GM18873 (cell line): ENCODE results near the gene NTM.

Source experiments
- ATAC-seq: cut with Tn5 transposase; IDR thresholded peaks from one replicate; pipeline ENCODE4 v1.9.1; 2021; ENCODE audit warnings: mild to moderate bottlenecking, moderate library complexity, moderate number of reproducible peaks; ENCODE audit not compliant: unreplicated experiment, low FRiP score

NTM gene

DNA sequence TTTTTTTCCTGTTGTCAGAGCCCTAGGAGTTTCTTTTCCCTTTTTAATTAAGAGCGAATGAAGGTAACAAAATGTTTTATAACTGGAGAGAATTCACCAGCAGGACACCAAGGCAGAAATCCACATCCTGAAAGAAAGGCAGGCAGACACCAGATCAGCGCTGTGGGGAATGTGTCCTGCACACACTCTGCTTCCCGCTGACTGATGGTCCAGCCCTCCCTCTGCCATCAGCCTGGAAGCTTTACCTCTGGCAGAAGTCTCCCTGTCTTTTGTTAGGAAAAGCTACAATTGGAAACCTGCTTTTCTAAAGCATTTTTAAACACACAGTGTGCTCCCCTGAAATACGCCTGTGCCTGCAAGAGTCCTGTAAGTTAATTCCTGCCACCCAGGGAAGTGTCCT lies 638.5 kb downstream of the NTM start:
- no peak for ATAC-seq

DNA sequence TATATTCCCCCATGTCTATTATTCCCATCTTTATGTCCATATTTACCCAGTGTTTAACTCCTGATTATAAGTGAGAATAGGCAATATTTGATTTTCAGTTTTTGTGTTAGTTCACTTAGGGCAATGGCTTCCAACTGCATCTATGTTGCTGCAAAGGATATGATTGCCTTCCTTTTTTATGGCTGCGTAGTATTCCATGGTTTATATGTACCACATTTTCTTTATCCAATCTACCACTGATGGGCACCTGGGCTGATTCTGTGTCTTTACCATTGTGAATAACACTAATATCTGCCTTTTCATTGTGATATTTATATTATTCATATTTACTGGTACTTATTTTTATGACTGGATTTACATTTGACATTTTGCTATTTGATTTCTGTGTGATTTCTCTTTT lies 649.6 kb downstream of the NTM start:
- ATAC-seq: no peak

DNA sequence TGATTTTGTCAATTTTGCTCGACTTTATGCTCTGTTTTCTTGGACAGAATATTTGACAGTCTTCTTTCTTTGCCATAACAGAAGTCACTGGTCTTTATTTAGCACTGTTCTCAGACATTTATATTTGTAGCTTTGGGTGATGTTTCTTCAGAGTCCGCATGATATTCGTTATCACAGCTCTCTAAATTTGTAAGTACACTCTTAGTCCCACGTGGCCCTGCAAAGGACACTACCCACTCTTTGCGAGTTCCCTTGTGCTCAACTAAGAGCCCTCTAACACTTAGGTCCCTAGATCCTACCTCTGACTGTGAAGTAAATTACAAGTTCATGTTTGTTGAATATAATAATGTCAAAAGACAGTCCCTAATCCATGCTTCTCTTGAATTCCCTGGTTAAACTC lies 651.9 kb downstream of the NTM start:
- no peak for ATAC-seq

DNA sequence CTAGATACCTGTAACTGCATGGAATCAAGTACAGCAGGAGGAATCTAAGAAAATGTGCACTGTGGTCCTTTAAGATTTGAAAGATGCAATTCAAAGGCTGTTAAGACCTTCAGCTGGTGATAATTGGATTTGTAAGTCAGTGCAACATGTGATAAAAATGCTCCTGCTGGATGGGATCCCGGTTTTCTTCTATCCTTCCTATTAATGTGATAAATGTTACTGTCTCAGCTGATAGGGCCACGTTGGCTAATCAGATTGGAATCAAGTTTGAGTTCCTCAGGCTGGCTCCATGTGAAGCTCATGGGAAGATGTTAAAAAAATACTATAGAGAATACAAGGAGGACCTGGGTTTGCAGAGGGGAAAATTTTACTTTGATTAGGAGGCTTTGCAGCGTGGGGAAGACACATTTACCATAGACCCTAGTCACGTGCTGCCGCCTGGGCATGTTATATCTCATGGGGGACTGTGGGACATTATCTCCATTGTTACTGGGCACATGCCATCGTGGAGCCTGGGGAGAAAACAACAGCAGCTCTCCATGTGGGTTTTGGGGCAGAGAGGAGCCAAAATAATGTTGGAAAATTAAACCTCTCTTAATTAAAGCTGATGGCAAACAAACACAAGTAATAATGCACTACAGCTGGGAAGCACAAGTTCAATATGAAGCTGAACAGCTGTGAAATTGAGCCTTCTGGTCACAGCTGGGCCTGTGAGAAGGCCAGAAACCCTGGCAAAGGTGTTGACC lies 652.5 kb downstream of the NTM start:
- no peak for ATAC-seq

DNA sequence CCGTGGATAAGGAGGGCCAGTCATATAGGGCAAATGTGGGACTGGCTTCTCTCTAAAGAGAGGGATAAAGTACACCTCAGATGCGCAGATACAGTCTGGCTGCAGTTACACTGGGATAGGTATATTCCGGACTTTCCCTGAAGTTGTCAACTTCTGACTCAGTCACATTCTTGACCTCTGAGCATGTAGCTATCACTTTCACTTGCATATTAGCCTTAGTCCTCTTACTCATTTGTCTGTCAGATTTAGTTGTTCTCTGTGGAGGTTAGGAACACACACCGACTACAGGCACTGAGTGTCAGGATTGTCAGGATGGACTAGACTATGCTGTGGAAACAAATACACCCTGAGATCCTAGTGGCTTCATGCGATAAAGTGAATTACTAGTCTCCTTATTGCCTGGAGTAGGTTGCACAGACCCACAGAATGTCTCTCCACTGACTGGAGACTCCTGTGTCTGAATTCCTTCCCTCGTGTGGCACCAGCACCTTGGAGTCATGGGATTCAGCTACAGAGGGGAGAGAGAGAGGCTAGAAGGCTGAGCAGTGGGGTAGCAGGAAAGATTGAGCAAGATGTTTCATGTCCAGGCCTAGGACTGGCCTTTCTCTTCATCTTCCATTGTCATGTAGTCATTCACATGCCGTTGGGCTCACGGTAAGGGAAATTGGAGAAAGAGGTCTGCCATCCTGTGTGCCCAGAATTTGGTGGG lies 654.3 kb downstream of the NTM start:
- ATAC-seq: no peak

DNA sequence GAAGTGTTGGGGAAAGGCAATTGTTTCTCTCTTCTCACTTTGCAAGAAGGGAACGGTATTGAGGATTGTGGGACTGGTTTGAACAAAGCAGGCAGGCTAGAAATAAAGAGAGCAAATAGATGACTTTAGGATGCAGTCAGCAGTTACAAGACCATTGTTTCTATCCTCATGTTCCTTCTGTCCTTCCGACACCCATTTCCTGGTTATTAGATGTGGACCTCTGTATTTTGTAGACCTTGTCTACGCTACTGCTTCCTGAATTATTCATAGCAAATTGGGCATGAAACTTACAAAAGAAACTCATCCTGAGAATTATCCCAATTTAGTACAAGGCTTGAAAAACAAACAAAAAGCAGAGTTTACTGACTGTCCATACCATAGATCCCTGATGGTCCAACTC lies 656.3 kb downstream of the NTM start:
- ATAC-seq: no peak

DNA sequence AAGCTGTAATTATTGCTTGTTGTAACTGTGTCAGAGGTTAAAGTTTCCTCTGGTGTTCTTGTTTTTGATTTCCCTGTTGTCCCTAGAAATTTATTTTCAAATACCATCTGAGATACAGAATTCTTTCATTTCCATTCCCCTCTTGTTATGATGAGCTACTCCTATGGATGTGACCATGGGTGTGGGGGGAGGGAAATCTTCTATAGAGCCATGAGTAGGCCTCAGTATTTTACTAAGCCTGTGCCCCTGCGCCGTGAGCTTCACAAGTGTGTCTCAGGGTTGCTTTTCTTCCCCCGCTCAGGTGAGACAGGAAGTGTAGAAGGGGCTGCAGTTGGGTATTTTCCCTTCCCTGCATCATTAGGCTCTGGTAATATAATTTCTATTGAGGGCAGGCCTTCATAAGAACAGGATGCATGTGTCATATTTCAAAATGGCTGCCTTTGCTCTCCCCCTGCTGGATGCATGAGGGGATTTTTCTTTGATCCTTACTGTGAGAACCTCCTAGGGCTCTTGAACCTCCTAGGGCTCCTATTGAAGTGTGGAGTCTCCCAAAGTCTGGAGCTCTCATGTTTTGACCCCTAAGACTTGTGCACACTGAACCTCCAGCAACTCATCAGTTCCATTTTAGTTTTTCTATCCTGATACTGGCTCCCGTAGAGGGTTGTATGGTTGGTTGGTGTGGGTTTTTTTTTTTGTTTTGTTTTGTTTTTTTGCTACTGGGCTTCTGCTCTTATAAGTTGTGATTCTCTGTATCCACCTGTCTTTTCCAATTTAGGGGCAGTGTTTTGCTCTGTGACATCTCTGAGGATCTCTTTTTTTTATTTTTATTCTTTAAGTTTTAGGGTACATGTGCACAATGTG lies 658.2 kb downstream of the NTM start:
- ATAC-seq: no peak

DNA sequence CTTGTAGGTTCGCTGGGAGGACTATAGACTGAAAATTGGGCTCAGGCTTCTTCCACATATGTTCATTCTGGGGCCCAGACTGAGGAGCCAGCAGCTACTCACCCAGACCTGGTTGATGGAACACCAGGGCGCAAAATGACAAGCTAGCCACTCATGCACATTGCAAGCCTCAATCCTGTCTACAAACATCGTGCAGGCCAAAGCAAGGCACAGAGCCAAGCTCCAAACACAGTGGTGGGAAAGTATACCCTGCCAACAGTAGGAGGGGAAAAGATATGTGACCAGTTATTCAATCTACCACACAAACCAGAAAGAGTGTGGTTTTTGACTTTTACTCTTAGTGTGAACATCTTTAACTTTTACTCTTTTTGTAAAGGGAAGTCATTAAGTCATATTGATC lies 660.5 kb downstream of the NTM start:
- no peak for ATAC-seq

DNA sequence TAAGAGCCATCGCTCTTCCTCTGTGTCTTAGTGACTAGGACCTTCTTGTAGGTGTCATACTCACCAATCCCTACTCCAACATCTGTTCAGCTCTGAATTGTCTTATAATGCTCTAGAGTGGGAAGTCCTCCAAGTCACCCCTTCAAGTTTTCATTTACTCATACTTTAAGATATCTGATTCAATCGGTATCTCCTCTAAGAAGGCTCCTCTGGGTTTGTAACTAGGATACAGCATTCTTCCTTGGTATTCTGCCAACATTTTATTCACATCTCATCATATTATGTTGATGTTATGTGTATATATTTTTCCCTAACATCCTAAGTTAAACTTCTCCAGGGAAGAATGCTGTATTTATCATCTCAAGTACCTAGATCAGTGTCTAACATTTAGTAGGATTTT lies 662.1 kb downstream of the NTM start:
- no peak for ATAC-seq

DNA sequence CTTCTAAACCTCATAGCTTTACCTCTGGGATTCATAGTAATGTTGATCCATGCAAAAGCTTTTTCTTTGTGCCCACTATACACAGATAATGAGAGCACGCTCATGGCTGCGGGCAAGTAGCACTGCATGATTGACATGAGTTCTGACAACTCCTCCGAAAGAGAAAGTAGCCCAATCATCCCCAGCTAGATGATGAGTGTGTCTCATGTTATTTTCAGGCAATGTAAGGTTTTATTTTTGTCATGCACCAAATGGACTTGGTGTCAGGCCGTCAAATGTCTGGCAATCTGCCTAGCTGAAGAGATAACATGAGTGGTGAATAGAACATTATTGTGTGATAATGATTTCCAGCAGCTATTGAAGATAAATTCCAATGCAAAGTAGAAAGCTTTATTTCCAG lies 662.6 kb downstream of the NTM start:
- no peak for ATAC-seq

DNA sequence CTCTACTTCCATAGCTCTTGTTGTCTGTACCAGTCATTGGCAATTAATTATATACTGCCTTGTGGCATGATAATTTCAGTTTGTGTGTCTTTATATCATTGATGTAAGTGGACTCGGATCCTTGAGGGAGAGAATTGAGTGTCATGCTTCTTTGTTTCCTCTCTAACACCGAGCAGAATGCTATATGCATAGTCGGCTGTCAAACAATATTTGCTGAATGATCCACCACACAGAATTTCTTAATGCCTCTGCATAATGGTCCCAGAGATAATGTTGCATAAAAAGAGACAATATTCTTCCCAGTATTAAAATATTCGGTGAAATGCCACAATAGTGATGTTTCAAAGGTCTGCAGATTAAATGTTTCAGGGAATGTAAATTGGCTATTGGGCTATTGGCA lies 664.8 kb downstream of the NTM start:
- no peak for ATAC-seq

DNA sequence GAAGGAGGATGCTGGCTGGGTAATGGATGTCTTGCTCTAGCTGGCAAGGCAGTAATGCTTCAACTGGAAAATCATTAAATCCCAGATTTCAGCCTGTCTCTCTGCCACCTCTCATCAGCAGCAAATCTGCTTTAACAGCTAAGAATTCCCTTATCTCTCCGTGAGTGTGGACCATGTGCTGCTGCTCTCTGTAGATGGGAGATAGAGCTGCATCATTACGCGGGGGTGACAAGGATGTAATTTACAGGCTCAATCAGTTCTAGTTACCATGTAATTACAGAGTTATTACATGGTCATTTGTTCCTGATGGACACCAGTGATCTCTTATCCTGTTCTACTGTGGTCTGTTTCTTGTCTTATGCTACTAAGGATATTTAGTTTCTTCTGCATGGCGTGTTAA lies 665.4 kb downstream of the NTM start:
- no peak for ATAC-seq

DNA sequence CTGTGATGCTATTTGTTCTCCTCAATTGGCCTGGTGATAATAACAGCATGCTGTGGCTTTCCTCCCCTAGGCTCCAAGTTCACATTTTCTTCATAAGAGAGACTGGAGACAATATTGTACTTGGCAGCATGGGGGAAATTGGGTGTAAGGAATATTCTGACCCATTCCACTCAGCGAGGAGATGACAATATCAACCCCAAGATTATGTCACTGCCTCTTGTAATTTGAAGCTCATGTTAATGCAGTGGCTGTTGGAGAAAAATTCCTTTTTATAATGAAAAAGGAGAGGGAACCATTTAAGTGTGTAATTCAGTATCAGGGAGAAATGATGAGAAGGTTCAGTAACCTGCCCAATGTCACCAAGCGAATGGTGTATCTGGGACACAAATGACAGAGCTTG lies 665.8 kb downstream of the NTM start:
- ATAC-seq: no peak

DNA sequence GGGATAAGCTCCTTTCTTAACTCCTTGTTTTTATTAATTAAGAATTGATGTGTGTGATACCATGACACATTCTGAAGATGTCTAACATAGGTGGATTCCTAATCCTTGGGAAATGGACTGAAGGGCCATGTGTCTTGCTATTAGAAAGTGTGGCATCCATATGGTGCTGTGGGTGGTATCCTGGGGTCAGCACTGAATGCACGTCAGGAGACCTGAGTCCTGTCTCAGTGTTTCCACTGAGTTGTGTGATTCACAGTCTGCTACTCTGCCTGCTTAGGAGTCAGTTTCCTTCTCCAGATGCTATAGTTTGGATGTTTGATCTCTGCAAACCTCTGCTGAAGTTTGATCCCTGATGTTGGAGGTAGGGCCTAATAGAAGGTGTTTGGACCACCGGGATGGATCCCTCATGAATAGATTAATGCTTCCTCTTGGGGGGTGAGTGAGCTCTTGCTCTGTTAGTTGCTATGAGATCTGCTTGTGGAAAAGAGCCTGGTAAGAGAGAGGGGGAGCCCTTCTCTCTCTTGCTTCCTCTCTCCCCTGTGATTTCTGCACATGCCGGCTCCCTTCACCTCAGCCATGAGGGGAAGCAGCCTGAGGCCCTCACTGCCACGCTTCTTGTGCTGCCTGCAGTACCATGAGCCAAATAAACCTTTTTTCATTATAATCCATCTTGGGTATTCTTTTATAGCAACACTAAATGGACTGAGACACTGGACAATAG lies 666.5 kb downstream of the NTM start:
- ATAC-seq: no peak

DNA sequence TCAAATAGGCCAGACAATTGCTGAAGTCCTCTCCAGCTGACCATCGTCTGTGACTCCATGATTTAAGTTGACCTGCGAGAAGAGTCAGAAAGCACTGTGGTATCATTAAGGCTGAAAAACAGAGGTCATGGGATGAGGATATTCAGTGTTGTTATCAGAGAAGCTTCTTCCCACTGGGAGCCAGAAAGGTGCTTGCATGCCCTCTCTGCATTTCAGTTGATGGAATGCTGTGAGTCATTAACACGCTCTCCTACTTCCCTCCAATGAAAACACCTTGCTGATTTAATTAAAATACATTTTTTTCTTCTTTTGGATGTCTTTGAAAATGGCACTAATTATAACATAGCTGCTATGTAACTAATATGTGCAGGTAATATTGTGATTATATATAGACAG lies 667.0 kb downstream of the NTM start:
- ATAC-seq: no peak

DNA sequence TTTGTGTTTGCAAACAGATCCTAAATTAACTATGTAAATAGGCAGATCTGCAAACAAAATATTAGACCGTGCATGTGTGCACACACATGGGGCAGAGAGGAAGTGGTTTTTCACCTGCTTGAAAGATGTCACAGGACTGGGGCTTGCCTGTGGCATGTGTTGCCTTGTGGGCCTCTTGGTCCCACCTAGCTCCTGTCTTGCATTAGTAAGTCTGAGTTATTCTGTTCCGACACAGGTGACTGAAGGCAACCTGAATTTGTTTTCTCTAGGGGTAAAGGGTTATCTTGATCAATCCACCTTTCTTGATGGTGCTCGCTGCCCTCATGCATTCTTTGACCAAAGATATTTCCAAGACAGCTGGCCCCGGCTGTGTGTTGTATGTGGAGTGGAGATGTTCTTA lies 667.5 kb downstream of the NTM start:
- no peak for ATAC-seq

DNA sequence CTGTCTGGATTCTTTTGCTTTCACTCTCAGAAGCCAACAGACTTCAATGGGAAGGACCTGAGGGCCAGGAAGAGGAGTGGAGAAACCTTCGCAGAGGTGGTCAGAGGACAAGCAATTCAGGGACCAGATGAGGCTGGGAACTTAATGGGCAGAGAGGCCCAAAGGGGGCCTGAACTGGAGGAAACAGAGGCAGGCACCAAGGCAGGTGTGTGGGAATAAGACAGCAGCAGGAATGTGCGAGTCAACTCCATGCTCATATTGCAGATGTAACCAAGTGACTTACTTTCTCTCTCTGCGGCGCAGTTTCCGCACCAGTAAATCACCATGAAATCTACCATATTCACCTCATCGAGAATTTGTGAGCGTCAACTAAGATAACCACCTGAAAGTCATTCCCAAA lies 669.1 kb downstream of the NTM start:
- ATAC-seq: no peak

DNA sequence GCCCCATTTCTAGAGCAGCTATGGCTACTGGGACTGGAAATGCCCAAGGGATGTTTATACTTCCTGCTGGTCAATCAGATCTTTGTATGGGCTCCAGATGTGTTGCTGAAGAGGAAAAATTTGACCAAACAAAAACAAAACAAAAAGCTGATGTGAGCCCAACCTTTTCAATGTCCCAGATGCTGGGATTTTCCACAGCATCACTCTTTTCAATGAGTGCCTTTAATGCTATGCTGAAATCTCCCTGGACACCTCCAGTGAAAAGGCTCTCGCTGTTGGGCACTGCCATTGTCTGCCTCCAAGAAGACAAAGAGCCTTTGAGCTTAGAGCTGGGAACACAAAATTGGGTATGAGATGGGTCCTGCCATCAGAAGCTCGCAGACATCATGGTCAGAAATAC lies 671.9 kb downstream of the NTM start:
- ATAC-seq: no peak

DNA sequence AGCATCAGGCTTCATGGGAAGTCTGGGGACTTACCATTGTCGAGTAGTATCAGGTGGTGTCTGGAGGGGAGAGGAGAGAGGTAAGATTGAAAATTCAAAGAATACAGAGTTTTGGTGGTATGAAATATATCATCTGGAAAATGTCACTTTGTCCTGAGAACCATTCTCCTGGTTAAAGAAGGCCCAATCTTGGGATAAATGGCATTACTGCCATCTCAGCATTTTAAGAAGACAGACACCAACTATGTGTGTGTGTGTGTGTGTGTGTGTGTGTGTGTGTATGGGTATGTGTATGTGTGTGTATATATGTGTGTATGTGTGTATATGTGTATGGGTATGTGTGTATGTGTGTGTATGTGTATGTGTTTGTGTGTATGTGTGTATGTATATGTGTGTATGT lies 673.3 kb downstream of the NTM start:
- no peak for ATAC-seq

DNA sequence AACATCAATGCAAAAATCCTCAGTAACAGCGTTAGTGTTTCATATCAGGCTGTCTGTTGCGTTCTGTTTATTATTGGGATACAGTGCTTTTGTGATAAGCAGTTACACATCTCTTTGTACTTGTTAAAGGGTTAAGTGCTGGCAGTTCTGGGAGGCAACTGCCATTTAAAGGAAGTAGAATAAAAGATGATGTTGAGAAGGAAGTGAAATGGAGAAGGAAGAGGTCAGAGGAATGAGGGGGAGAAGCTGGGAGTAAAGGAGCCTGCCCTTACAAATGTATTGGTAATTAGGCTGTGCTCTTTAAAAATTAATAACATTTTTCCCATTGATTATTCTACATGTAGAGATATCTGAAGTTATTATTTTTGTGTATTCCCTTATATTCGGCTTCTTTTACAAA lies 674.7 kb downstream of the NTM start:
- ATAC-seq: no peak
